GM12878 (cell line): Measurements from ENCODE around the gene RNASE12. TPM values are rescaled to one million over a fixed set of nuclear protein-coding genes. Genes with fewer than 3 reads are reported as not detected.
A peak's percentile ranks its signal among the peaks of the same experiment; 100 is the strongest.

Experiments
- ATAC-seq: fragments of 200-7000 bp; cut with Tn5 transposase; 3 replicates; pipeline ENCODE4 v1.9.1; 2020; ENCODE audit warnings: mild to moderate bottlenecking, moderate library complexity
- BruUV-seq: library from RNA; stranded (reverse); fragments of 400-500 nt; replicated peaks from 2 replicates; lab custom pipeline; 2021; lab: Mats Ljungman, UMichigan
- CTCF ChIA-PET: fragments of 300-600 bp; sonication (Branson Sonifier 250); formaldehyde crosslinking; extraction: SDS; loops from one replicate; lab custom pipeline; 2021; ENCODE audit warnings: inconsistent platforms; lab: Yijun Ruan, JAX
- POLR2A ChIA-PET: fragments of 350-600 bp; formaldehyde crosslinking; extraction: SDS; loops from one replicate; lab custom pipeline; 2021; ENCODE audit warnings: inconsistent platforms; lab: Charles Lee
- RAD21 ChIA-PET: fragments of 300-600 bp; sonication (Branson Sonifier 250); formaldehyde crosslinking; loops from one replicate; lab custom pipeline; 2023; ENCODE audit warnings: antibody characterized with exemption; ENCODE audit not compliant: unreplicated experiment; lab: Charles Lee
- SMC1A ChIA-PET: fragments of 300-600 bp; sonication (Branson Sonifier 250); formaldehyde crosslinking; loops from one replicate; lab custom pipeline; 2023; ENCODE audit not compliant: unreplicated experiment, uncharacterized antibody; lab: Charles Lee
- DNase-seq: peaks from one replicate; pipeline ENCODE4 v3.0.0-alpha.2; 2011; ENCODE audit warnings: low read depth, low spot score
- FAIRE-seq: peaks from 3 replicates; lab custom pipeline; 2011; peaks lifted over from hg19 to GRCh38; lab: Jason Lieb, UNC
- H2AFZ ChIP-seq: 2 replicates; pipeline ENCODE4 v1.6.0; 2011; ENCODE audit warnings: low read depth, low read length, control low read depth; ENCODE audit not compliant: control insufficient read depth
- H3K27ac ChIP-seq: 2 replicates; pipeline ENCODE4 v1.5.1; 2011; ENCODE audit warnings: control low read depth; ENCODE audit not compliant: control insufficient read depth, insufficient read depth
- H3K27me3 ChIP-seq, 2 experiments: replicated peaks in 1 of 2; 2 replicates each; pipeline versions ENCODE4 v1.6.0 to v1.6.1; 2011; ENCODE audit warnings: low read length in 1 of 2; ENCODE audit not compliant: control insufficient read depth in 2 of 2, insufficient read depth in 2 of 2
- H3K36me3 ChIP-seq, 2 experiments: 2 replicates each; pipeline ENCODE4 v1.5.1; 2011; ENCODE audit warnings: low read length in 1 of 2; ENCODE audit not compliant: control insufficient read depth in 2 of 2, insufficient read depth in 2 of 2
- H3K4me1 ChIP-seq: 2 replicates; pipeline ENCODE4 v1.6.1; 2011; ENCODE audit warnings: mild to moderate bottlenecking, low read length, moderate library complexity, mixed read lengths; ENCODE audit not compliant: control insufficient read depth, insufficient read depth
- H3K4me2 ChIP-seq: 2 replicates; pipeline ENCODE4 v1.6.0; 2011; ENCODE audit warnings: control low read depth; ENCODE audit not compliant: control insufficient read depth, insufficient read depth
- H3K4me3 ChIP-seq: fragments of 200-600 bp; sonication (generic); 2 replicates; pipeline ENCODE4 v1.5.1; 2016
- H3K79me2 ChIP-seq: 2 replicates; pipeline ENCODE4 v1.6.0; 2011; ENCODE audit warnings: low read length; ENCODE audit not compliant: control insufficient read depth, insufficient read depth
- H3K9ac ChIP-seq: 2 replicates; pipeline ENCODE4 v1.8.0; 2011; ENCODE audit warnings: low read length, control low read depth, mixed read lengths; ENCODE audit not compliant: control insufficient read depth, insufficient read depth
- H3K9me3 ChIP-seq: replicated peaks from 3 replicates; pipeline ENCODE4 v1.5.1; 2011; ENCODE audit warnings: mild to moderate bottlenecking, low read length; ENCODE audit not compliant: control insufficient read depth, insufficient read depth
- H4K20me1 ChIP-seq: 2 replicates; pipeline ENCODE4 v1.6.0; 2011; ENCODE audit not compliant: control insufficient read depth, insufficient read depth
- ATF2 ChIP-seq: IDR thresholded peaks from 2 replicates; pipeline ENCODE4 v1.6.1; 2012; ENCODE audit warnings: low read length, inconsistent platforms
- BCL3 ChIP-seq: IDR thresholded peaks from 2 replicates; pipeline ENCODE4 v1.6.1; 2011; ENCODE audit warnings: borderline replicate concordance, low read depth, mild to moderate bottlenecking, moderate library complexity, low read length; ENCODE audit not compliant: insufficient read depth, poor library complexity, severe bottlenecking
- CBX5 ChIP-seq: sonication (generic); IDR thresholded peaks from 2 replicates; pipeline ENCODE4 v1.6.1; 2016; ENCODE audit warnings: low read depth, moderate library complexity, mild to moderate bottlenecking, inconsistent platforms
- CHD1 ChIP-seq: IDR thresholded peaks from 2 replicates; pipeline ENCODE4 v1.6.1; 2012; ENCODE audit warnings: low read depth, low read length, improper control_type of control experiment
- CHD2 ChIP-seq: IDR thresholded peaks from 2 replicates; pipeline ENCODE4 v1.6.1; 2011; ENCODE audit warnings: low read depth, low read length, improper control_type of control experiment, borderline replicate concordance
- CTCF ChIP-seq, 3 experiments: IDR thresholded peaks in 2 of 3; conservative IDR thresholded peaks in 1 of 3; 2 replicates each; pipeline ENCODE4 v1.5.1; 2011; ENCODE audit warnings: low read depth in 3 of 3, low read length in 3 of 3, mild to moderate bottlenecking in 3 of 3, control low read depth in 2 of 3, moderate library complexity in 2 of 3, inconsistent platforms in 1 of 3, mixed read lengths in 1 of 3; ENCODE audit not compliant: control insufficient read depth in 2 of 3, insufficient read depth in 1 of 3; ENCODE audit errors: extremely low read depth in 1 of 3
- GABPA ChIP-seq: IDR thresholded peaks from 2 replicates; pipeline ENCODE4 v1.6.1; 2014; ENCODE audit warnings: antibody characterized with exemption, low read depth, mild to moderate bottlenecking, inconsistent platforms
- IKZF2 ChIP-seq, 2 experiments: fragments of 450-650 bp; IDR thresholded peaks; 2 replicates each; pipeline ENCODE4 v1.6.1; 2017; ENCODE audit warnings: mild to moderate bottlenecking in 2 of 2, moderate library complexity in 2 of 2
- MYB ChIP-seq: fragments of 150-350 bp; IDR thresholded peaks from 2 replicates; pipeline ENCODE4 v1.6.1; 2014; ENCODE audit warnings: mild to moderate bottlenecking, low read depth, low read length, borderline replicate concordance
- NBN ChIP-seq: fragments of 450-650 bp; IDR thresholded peaks from 2 replicates; pipeline ENCODE4 v1.6.1; 2016
- POLR2AphosphoS2 ChIP-seq: IDR thresholded peaks from 2 replicates; pipeline ENCODE4 v1.6.1; 2011; ENCODE audit warnings: low read depth, mild to moderate bottlenecking, low read length, improper control_type of control experiment, moderate library complexity
- RAD21 ChIP-seq: IDR thresholded peaks from 2 replicates; pipeline ENCODE4 v1.6.1; 2011; ENCODE audit warnings: mild to moderate bottlenecking, low read depth, low read length, moderate library complexity; ENCODE audit not compliant: insufficient read depth
- RAD51 ChIP-seq: fragments of 450-650 bp; IDR thresholded peaks from 2 replicates; pipeline ENCODE4 v1.6.1; 2016; ENCODE audit warnings: moderate library complexity, mild to moderate bottlenecking, inconsistent platforms
- RB1 ChIP-seq: fragments of 450-650 bp; formaldehyde crosslinking; IDR thresholded peaks from 2 replicates; pipeline ENCODE4 v1.6.1; 2017; ENCODE audit warnings: mild to moderate bottlenecking, borderline replicate concordance
- YBX1 ChIP-seq: fragments of 450-650 bp; IDR thresholded peaks from 2 replicates; pipeline ENCODE4 v1.6.1; 2016; ENCODE audit warnings: antibody characterized with exemption
- YY1 ChIP-seq: IDR thresholded peaks from 2 replicates; pipeline ENCODE4 v1.6.1; 2011; ENCODE audit warnings: low read depth, mild to moderate bottlenecking, low read length
- ZNF24 ChIP-seq: fragments of 450-650 bp; IDR thresholded peaks from 2 replicates; pipeline ENCODE4 v1.6.1; 2017; ENCODE audit warnings: antibody characterized with exemption, mild to moderate bottlenecking
- ZNF622 ChIP-seq: fragments of 450-650 bp; IDR thresholded peaks from 2 replicates; pipeline ENCODE4 v1.6.1; 2017; ENCODE audit warnings: mild to moderate bottlenecking, inconsistent platforms
- WGBS: methylation state at CpG from one replicate; pipeline ENCODE4 v1.1.6; 2016; ENCODE audit warnings: low lambda C conversion rate; ENCODE audit not compliant: insufficient replicate concordance, insufficient coverage; ENCODE audit errors: missing lambda C conversion rate; 5-methylcytosine and 5-hydroxymethylcytosine counted together
- in situ Hi-C: fragments of 300-500 bp; cut with MboI; formaldehyde crosslinking; loops from 9 replicates; pipeline ENCODE4 v1.14.3; 2018; ENCODE audit warnings: mixed read lengths
- intact Hi-C: fragments of 100-400 bp; cut with micrococcal nuclease; formaldehyde crosslinking; loops from one replicate; pipeline ENCODE4 v1.14.2; 2022; ENCODE audit not compliant: unreplicated experiment
- polyA plus RNA-seq, 11 experiments: library from polyadenylated mRNA; depleted of rRNA in 4 of 11; unstranded in 6 of 11; stranded (reverse) in 5 of 11; fragments of >200 nt; fragmentation: Nextera tagmentation in 4 of 11; fragmentation: Illumina TruSeq in 1 of 11; extraction: Ambion mirVana in 4 of 11; extraction: Trizol in 1 of 11; gene quantifications; 1 replicate in 1 of 11; 2 replicates in 10 of 11; pipeline versions ENCODE4 v1.2.1 to v1.2.3, GENCODE V29; 2011 to 2016; ENCODE audit warnings: inconsistent platforms in 2 of 11, missing spikeins in 2 of 11, low read depth in 1 of 11
- total RNA-seq, 4 experiments: library from RNA; depleted of rRNA in 3 of 4; stranded (reverse); fragments of >200 nt in 3 of 4; fragmentation: Illumina TruSeq in 1 of 4; extraction: Trizol in 1 of 4; gene quantifications; 2 replicates each; pipeline versions ENCODE4 v1.2.1 to v1.2.3, GENCODE V29; 2013 to 2021

RNASE12 gene
- total and polyA plus RNA-seq, 10 of the 15 experiments (the other 5 are each of a cell fraction or from before 2014, with no cell fraction given) = not detected

- Histone ChIP-seq H3K27me3 (no peaks in the 10 kb centered on the region), H3K36me3 (no peaks in the 10 kb centered on the region), H3K27ac (peak overlapping the region; percentile 34; the same call in 1 of the 2 replicates), H3K4me2 (peak overlapping the region; percentile 72), H4K20me1 (no peaks in the 10 kb centered on the region), H3K9me3 (no peaks in the 10 kb centered on the region), H2AFZ (peak overlapping the region; percentile 84), H3K9ac (peak overlapping the region; percentile 60; the same call in 1 of the 2 replicates), H3K4me3 (peak overlapping the region; percentile 78), H3K4me1 (peaks cover 35% of the 10 kb centered on the region), H3K79me2 (no peaks in the 10 kb centered on the region)
- ATAC-seq (peak; percentile 20), FAIRE-seq (peak; percentile 56), DNase-seq (peak; percentile 89)
- in situ Hi-C loops = loop anchor here (5.0 kb wide), 2 partner anchors 197 to 282 kb away; partner anchors contain the start of gene TEP1
- intact Hi-C loops = loop anchor here (1.0 to 5.0 kb wide), 6 partner anchors 53 to 282 kb away; partner anchors contain the start of gene PARP2
- POLR2A ChIA-PET = interaction anchor here (0.6 to 1.7 kb wide), 4 partner anchors 53 to 267 kb away, joined by 3 to 6 read pairs (median 4); no protein-coding TSS in a partner anchor
- CTCF ChIA-PET = interaction anchor here (0.6 to 10.3 kb wide), 45 partner anchors 9 to 362 kb away, joined by 3 to 216 read pairs (median 4); partner anchors contain the start of genes ANG, CCNB1IP1, PARP2 and PIP4P1
- WGBS = under 1% methylated on average over 44 of the region's 44 CpGs
- BruUV-seq = no TSS peak
- SMC1A ChIA-PET = interaction anchor here (0.6 to 6.5 kb wide), 28 partner anchors 10 to 291 kb away, joined by 3 to 110 read pairs (median 4); partner anchors contain the start of genes CCNB1IP1, PARP2, RNASE4 and TEP1
- RAD21 ChIA-PET = interaction anchor here (0.8 to 6.3 kb wide), 28 partner anchors 12 to 284 kb away, joined by 3 to 77 read pairs (median 5); partner anchors contain the start of genes ANG, CCNB1IP1, PARP2 and PIP4P1
- TF ChIP-seq ATF2 (peak; percentile 40; the same call in 1 of the 2 replicates), CHD2 (no peak), NBN (0 out of 2 replicates have a peak, but pooled peaks have one; percentile 38), MYB (no peak), GABPA (0 out of 2 replicates have a peak, but pooled peaks have one; percentile 46), CTCF (IDR thresholded peaks at IDR 0.05 in 2 of 3, conservative IDR thresholded peaks at IDR 0.05 in 1 of 3; ENCODE audit: control insufficient read depth in 2 of 3, extremely low read depth in 1 of 3, insufficient read depth in 1 of 3, low read depth in 3 of 3, low read length in 3 of 3) (peak; percentile 85 to 100 (median 97); a peak in 5 of 6 replicates), RAD51 (peak; percentile 23; the same call in 1 of the 2 replicates), RAD21 (peak; percentile 98), RB1 (0 out of 2 replicates have a peak, but pooled peaks have one; percentile 25), ZNF622 (no peak), BCL3 (no peak), CBX5 (0 out of 2 replicates have a peak, but pooled peaks have one; percentile 49), POLR2AphosphoS2 (no peak), CHD1 (0 out of 2 replicates have a peak, but pooled peaks have one; percentile 67), IKZF2 (IDR thresholded peaks at IDR 0.05) (peak in 1 of 2 experiments; percentile 55; a peak in 3 of 4 replicates), YY1 (peak; percentile 70), YBX1 (no peak), ZNF24 (peak; percentile 98)
These were observed 18.2 kb upstream of the RNASE12 start for GRCh38 chr14:20609215-20610001.
